Neuronal stem cell (in vitro differentiated cells): ENCODE measurements around the gene PHAF1.

Experiments
- DNase-seq: peaks from one replicate; pipeline ENCODE4 v3.0.0-alpha.2; 2013; ENCODE audit warnings: low spot score
- H2AFZ ChIP-seq: one replicate; pipeline ENCODE4 v1.6.1; 2013; ENCODE audit warnings: mild to moderate bottlenecking, low read length, inconsistent platforms
- H2AK5ac ChIP-seq: 2 replicates; pipeline ENCODE4 v1.6.1; 2013; ENCODE audit warnings: low read depth, mild to moderate bottlenecking, inconsistent platforms, low read length, moderate library complexity, mixed read lengths
- H2BK120ac ChIP-seq: 2 replicates; pipeline ENCODE4 v1.6.1; 2013; ENCODE audit warnings: low read depth, mild to moderate bottlenecking, inconsistent platforms, low read length, moderate library complexity, mixed read lengths
- H2BK12ac ChIP-seq: one replicate; pipeline ENCODE4 v1.6.1; 2013; ENCODE audit warnings: low read length, inconsistent platforms
- H2BK15ac ChIP-seq: 2 replicates; pipeline ENCODE4 v1.6.1; 2013; ENCODE audit warnings: mild to moderate bottlenecking, low read length, inconsistent platforms, mixed read lengths
- H2BK5ac ChIP-seq: one replicate; pipeline ENCODE4 v1.6.1; 2013; ENCODE audit warnings: inconsistent platforms, mild to moderate bottlenecking, low read length, moderate library complexity
- H3K14ac ChIP-seq: one replicate; pipeline ENCODE4 v1.6.1; 2013; ENCODE audit warnings: low read length, inconsistent platforms
- H3K18ac ChIP-seq: 2 replicates; pipeline ENCODE4 v1.6.1; 2013; ENCODE audit warnings: low read length, inconsistent platforms
- H3K23ac ChIP-seq: 2 replicates; pipeline ENCODE4 v1.6.1; 2013; ENCODE audit warnings: low read depth, mild to moderate bottlenecking, mixed read lengths, low read length, inconsistent platforms; ENCODE audit not compliant: poor library complexity
- H3K27ac ChIP-seq: replicated peaks from 3 replicates; pipeline ENCODE4 v1.5.1; 2013; ENCODE audit warnings: low read length, inconsistent platforms
- H3K27me3 ChIP-seq, 3 experiments: 2 replicates each; pipeline ENCODE4 v1.6.1; 2013; ENCODE audit warnings: low read length in 3 of 3, mild to moderate bottlenecking in 2 of 3, inconsistent platforms in 1 of 3, low read depth in 1 of 3, mixed read lengths in 1 of 3, moderate library complexity in 1 of 3; ENCODE audit not compliant: control insufficient read depth in 3 of 3, insufficient read depth in 3 of 3
- H3K36me3 ChIP-seq, 2 donors: replicated peaks in 1 of 2; 2 replicates each; pipeline ENCODE4 v1.6.1; 2013; ENCODE audit warnings: low read length in 2 of 2; ENCODE audit not compliant: control insufficient read depth in 2 of 2, insufficient read depth in 2 of 2
- H3K4ac ChIP-seq: 2 replicates; pipeline ENCODE4 v1.6.1; 2013; ENCODE audit warnings: inconsistent platforms, mild to moderate bottlenecking, low read length, moderate library complexity
- H3K4me1 ChIP-seq, 2 donors: 1 replicate in 1 of 2; 2 replicates in 1 of 2; pipeline ENCODE4 v1.6.1; 2013; ENCODE audit warnings: low read length in 2 of 2, low read depth in 1 of 2; ENCODE audit not compliant: control insufficient read depth in 2 of 2, insufficient read depth in 1 of 2
- H3K4me2 ChIP-seq: one replicate; pipeline ENCODE4 v1.6.1; 2013; ENCODE audit warnings: mild to moderate bottlenecking, low read length, inconsistent platforms; ENCODE audit not compliant: insufficient read depth, poor library complexity, severe bottlenecking
- H3K4me3 ChIP-seq, 2 donors: 2 replicates each; pipeline ENCODE4 v1.5.1; 2013; ENCODE audit warnings: low read length in 2 of 2, mild to moderate bottlenecking in 2 of 2, inconsistent platforms in 1 of 2, moderate library complexity in 1 of 2
- H3K79me1 ChIP-seq: one replicate; pipeline ENCODE4 v1.6.1; 2013; ENCODE audit warnings: low read depth, mild to moderate bottlenecking, inconsistent platforms, low read length, moderate library complexity
- H3K9ac ChIP-seq: one replicate; pipeline ENCODE4 v1.6.1; 2013; ENCODE audit warnings: mild to moderate bottlenecking, low read depth, low read length, inconsistent platforms; ENCODE audit not compliant: poor library complexity
- H3K9me3 ChIP-seq, 2 donors: replicated peaks in 1 of 2; 2 replicates each; pipeline versions ENCODE3 to v1.6.1; 2013; ENCODE audit warnings: low read length in 2 of 2, mild to moderate bottlenecking in 2 of 2, inconsistent platforms in 1 of 2, low read depth in 1 of 2, mixed read lengths in 1 of 2, moderate library complexity in 1 of 2; ENCODE audit not compliant: control insufficient read depth in 2 of 2, insufficient read depth in 1 of 2
- H4K8ac ChIP-seq: one replicate; pipeline ENCODE4 v1.6.1; 2013; ENCODE audit warnings: low read depth, mild to moderate bottlenecking, inconsistent platforms, low read length, moderate library complexity
- H4K91ac ChIP-seq: one replicate; pipeline ENCODE4 v1.6.1; 2013; ENCODE audit warnings: low read length, low read depth, mild to moderate bottlenecking, inconsistent platforms; ENCODE audit not compliant: poor library complexity
- WGBS, 2 donors: extraction: QIAGEN DNeasy Blood & Tissue Kit; methylation state at CpG; one replicate each; pipeline ENCODE4 v1.1.7; 2013; ENCODE audit warnings: missing lambda C conversion rate in 2 of 2, mixed read lengths in 1 of 2; ENCODE audit not compliant: insufficient read length in 2 of 2, insufficient replicate concordance in 1 of 2; ENCODE audit errors: extremely low coverage in 2 of 2; 5-methylcytosine and 5-hydroxymethylcytosine counted together

PHAF1 gene

GRCh38 chr16:67166598-67167168 lies 56.9 kb downstream of the PHAF1 start:
- Histone ChIP-seq H2BK5ac (no peak overlapping the region), H3K4ac (no peak overlapping the region), H2AFZ (no peak overlapping the region), H2AK5ac (peak overlapping the region; percentile 70), H4K8ac (no peak overlapping the region), H3K27ac (no peak overlapping the region), H2BK12ac (no peak overlapping the region), H3K4me3 (no peak overlapping the region), H4K91ac (no peak overlapping the region), H2BK15ac (no peak overlapping the region), H3K18ac (no peak overlapping the region), H3K9me3 (peaks cover 0 to 5% of the 10 kb centered on the region in 2 donors), H3K4me1 (peaks cover 21 to 25% of the 10 kb centered on the region in 2 donors), H3K4me2 (no peak overlapping the region), H3K14ac (no peak overlapping the region), H2BK120ac (no peak overlapping the region), H3K36me3 (no peaks in the 10 kb centered on the region), H3K79me1 (peaks cover 4% of the 10 kb centered on the region), H3K9ac (no peak overlapping the region), H3K23ac (peak overlapping the region; percentile 8), H3K27me3 (peaks cover 65 to 96% (median 77%) of the 10 kb centered on the region in 3 experiments)
- no peak for DNase-seq
- no CpG with 5 or more reads among the region's 5 CpGs for WGBS, 2 donors

DNA sequence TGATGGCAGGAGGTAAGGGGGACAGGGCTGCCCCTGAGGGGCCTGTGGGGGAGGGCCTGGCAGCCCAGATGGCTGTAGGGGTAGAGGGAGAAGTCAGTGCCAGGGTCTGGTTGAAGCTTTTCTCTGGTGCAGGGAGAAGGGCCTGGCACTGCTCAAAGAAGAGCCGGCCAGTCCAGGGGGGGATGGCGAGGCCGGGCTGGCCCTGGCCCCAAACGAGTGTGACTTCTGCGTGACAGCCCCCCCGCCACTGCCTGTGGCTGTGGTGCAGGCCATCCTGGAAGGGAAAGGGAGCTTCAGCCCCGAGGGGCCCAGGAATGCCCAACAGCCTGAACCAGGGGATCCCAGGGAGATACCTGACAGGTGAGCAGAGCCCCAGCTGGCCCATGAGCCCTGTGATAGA lies 57.8 kb downstream of the PHAF1 start:
- Histone ChIP-seq H2AFZ (no peak overlapping the region), H3K9me3 (peaks cover 0 to 4% of the 10 kb centered on the region in 2 donors), H3K27ac (no peak overlapping the region), H3K4me2 (no peak overlapping the region), H4K8ac (no peak overlapping the region), H2BK12ac (no peak overlapping the region), H3K4me1 (peaks cover 21 to 25% of the 10 kb centered on the region in 2 donors), H3K27me3 (peaks cover 61 to 96% (median 68%) of the 10 kb centered on the region in 3 experiments), H4K91ac (no peak overlapping the region), H2BK120ac (no peak overlapping the region), H3K18ac (peak overlapping the region; percentile 48), H2BK15ac (peak overlapping the region; percentile 83), H3K4me3 (no peak overlapping the region), H2AK5ac (peak overlapping the region; percentile 81), H3K23ac (peak overlapping the region; percentile 55), H3K9ac (peak overlapping the region; percentile 21), H3K79me1 (peaks cover 4% of the 10 kb centered on the region), H3K4ac (no peak overlapping the region), H3K14ac (no peak overlapping the region), H3K36me3 (no peaks in the 10 kb centered on the region), H2BK5ac (peak overlapping the region; percentile 13)
- WGBS, 2 donors: no CpG with 5 or more reads among the region's 7 CpGs
- no peak for DNase-seq

DNA sequence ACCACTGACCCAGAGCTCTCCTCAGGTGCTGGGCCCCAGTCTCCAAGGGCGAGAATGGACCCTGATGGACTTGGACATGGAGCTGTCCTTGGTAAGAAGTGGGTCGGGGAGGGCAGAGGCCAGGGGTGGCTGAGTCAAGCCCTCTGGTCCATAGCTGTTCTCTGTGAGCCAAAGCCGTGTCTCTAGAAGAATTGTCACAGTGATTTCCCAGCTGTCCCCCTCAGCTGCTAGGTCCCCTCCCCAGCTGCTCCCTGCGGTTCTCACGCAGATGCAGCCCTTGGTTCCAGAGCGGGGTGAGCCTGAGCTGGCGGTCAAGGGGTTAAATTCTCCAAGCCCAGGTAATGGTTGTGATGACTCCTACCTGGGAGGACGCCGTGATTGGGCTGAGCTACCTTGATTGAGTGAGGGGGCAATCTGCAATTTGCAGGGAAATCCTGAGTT lies 59.3 kb downstream of the PHAF1 start:
- Histone ChIP-seq H3K4ac (no peak overlapping the region), H2AFZ (peak overlapping the region; percentile 87), H3K9ac (no peak overlapping the region), H4K91ac (no peak overlapping the region), H3K4me3 (no peak overlapping the region), H2BK12ac (no peak overlapping the region), H2AK5ac (peak overlapping the region; percentile 71), H3K79me1 (no peaks in the 10 kb centered on the region), H3K14ac (no peak overlapping the region), H3K4me1 (peaks cover 14 to 22% of the 10 kb centered on the region in 2 donors), H3K36me3 (no peaks in the 10 kb centered on the region), H3K4me2 (no peak overlapping the region), H4K8ac (no peak overlapping the region), H2BK15ac (no peak overlapping the region), H3K23ac (no peak overlapping the region), H3K27ac (no peak overlapping the region), H2BK120ac (no peak overlapping the region), H3K9me3 (peaks cover 0 to 4% of the 10 kb centered on the region in 2 donors), H3K18ac (peak overlapping the region; percentile 6), H3K27me3 (peaks cover 52 to 94% (median 63%) of the 10 kb centered on the region in 3 experiments), H2BK5ac (peak overlapping the region; percentile 32)
- no CpG with 5 or more reads among the region's 9 CpGs for WGBS, 2 donors
- DNase-seq: no peak

GRCh38 chr16:67169642-67170167 lies 60.0 kb downstream of the PHAF1 start:
- Histone ChIP-seq H4K91ac (no peak overlapping the region), H3K79me1 (no peaks in the 10 kb centered on the region), H2AK5ac (peak overlapping the region; percentile 71), H3K4me1 (peaks cover 14 to 23% of the 10 kb centered on the region in 2 donors), H2BK120ac (peak overlapping the region; percentile 83), H3K36me3 (no peaks in the 10 kb centered on the region), H3K27me3 (peaks cover 48 to 94% (median 57%) of the 10 kb centered on the region in 3 experiments), H3K18ac (peak overlapping the region; percentile 94), H2AFZ (peak overlapping the region; percentile 87), H3K27ac (no peak overlapping the region), H3K4ac (no peak overlapping the region), H2BK12ac (peak overlapping the region; percentile 87), H3K9me3 (peaks cover 0 to 4% of the 10 kb centered on the region in 2 donors), H3K4me3 (peak overlapping the region; percentile 54 to 72), H3K14ac (peak overlapping the region; percentile 90), H3K4me2 (peak overlapping the region; percentile 81), H2BK5ac (peak overlapping the region; percentile 32), H4K8ac (peak overlapping the region; percentile 31), H3K9ac (no peak overlapping the region), H3K23ac (peak overlapping the region; percentile 86), H2BK15ac (peak overlapping the region; percentile 82)
- DNase-seq: no peak
- WGBS, 2 donors: no CpG with 5 or more reads among the region's 24 CpGs
